ENCODE results near the gene SPATA2. TPM values are rescaled to one million over a fixed set of nuclear protein-coding genes. Genes with fewer than 3 reads are reported as not detected.

SPATA2 gene
- total RNA-seq, 4 donors from 2014 or later = 1.7 to 3.0 (median 1.9) TPM

- no peak for TF ChIP-seq CTCF (IDR thresholded peaks at IDR 0.05; ENCODE audit: low read depth)
Measured at GRCh38 chr20:49906101-49906604, 9.2 kb downstream of the SPATA2 start.

DNA sequence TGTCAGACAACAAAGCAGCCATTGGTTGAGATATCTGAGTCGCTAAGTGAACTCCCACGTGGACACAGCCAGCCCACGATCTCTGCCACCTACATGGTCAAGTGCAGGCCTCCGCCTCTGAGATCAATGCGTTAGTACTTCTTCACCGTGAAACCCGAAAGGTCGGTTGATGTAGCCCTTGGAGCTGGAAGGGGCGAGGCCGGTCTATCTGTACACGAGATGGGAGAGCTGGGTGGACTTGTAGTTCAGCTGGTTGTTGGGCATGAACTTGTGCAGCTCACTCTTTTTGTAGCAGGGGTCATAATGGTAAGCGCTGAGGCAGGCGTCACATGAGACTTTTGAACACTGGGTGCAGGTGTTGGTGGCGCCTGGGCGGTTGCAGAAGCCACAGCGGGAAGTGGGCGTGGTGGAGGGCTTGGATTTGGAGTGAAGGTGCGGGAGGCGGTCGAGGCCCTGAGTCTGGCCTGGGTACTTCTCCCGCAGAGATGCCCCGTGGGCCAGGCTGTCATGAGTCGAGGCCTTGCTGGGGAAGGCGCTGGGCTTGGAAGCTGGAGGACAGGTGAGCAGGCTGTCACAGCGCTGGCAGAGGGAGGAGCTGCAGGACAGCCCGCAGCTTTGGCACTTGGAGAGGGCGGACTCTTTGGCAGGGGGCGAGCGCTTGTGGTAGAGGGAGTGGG lies 9.8 kb downstream of the SPATA2 start:
- TF ChIP-seq CTCF (IDR thresholded peaks at IDR 0.05; ENCODE audit: low read depth) = no peak

- no peak for TF ChIP-seq CTCF (IDR thresholded peaks at IDR 0.05; ENCODE audit: low read depth)
Measured at GRCh38 chr20:49904440-49905214, 10.7 kb downstream of the SPATA2 start.

- no peak for TF ChIP-seq CTCF (IDR thresholded peaks at IDR 0.05; ENCODE audit: low read depth)
Measured at GRCh38 chr20:49901588-49901987, 13.7 kb downstream of the SPATA2 start.

- TF ChIP-seq CTCF (IDR thresholded peaks at IDR 0.05; ENCODE audit: low read depth) = no peak
Measured at GRCh38 chr20:49899541-49900383, 15.6 kb downstream of the SPATA2 start.

DNA sequence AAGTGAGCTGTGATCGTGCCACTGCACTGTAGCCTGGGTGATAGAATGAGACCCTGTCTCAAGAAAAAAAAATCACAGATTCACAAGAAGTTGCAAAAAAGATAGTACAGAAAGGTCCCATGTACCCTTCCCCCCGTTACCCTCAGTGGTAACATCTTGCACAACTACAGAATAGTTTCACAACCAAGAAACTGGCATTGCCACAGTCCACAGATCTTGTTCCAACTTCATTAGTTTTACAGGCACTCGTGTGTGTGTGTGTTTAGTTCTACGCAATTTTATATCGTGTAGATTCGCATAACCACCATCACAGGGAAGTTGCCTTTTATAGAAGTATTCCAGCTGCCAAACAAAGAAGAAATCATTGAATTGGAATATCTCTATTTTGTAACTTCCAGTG lies 19.1 kb downstream of the SPATA2 start:
- TF ChIP-seq CTCF (IDR thresholded peaks at IDR 0.05; ENCODE audit: low read depth) = no peak

Data from subcutaneous adipose tissue (tissue), 4 donors.